ENCODE measurements around the gene WWC2.

The WWC2 gene

GRCh38 chr4:183347566-183347965 is 248.5 kb downstream of the WWC2 start:
- no peaks in the 10 kb centered on the region for H3K9me3 ChIP-seq (ENCODE audit: insufficient read depth, low read depth, low read length)
- no peak overlapping the region for H3K4me2 ChIP-seq (ENCODE audit: low read depth, low read length, poor library complexity, severe bottlenecking)
- no peak overlapping the region for H3K9ac ChIP-seq (ENCODE audit: low read depth, low read length, poor library complexity, severe bottlenecking)
- H3K79me2 ChIP-seq (ENCODE audit: insufficient read depth, low read length), result no peaks in the 10 kb centered on the region
- no peak overlapping the region for H3K4me3 ChIP-seq (ENCODE audit: low read length, poor library complexity, severe bottlenecking)
- H3K9me2 ChIP-seq (replicated peaks; ENCODE audit: low read depth, low read length), result no peaks in the 10 kb centered on the region
- no peaks in the 10 kb centered on the region for H3F3A ChIP-seq (ENCODE audit: low read depth)
- no peaks in the 10 kb centered on the region for H3K36me3 ChIP-seq (ENCODE audit: insufficient read depth, low read length)
- H3K27me3 ChIP-seq (ENCODE audit: insufficient read depth, low read length, poor library complexity, severe bottlenecking), result no peaks in the 10 kb centered on the region
- no peaks in the 10 kb centered on the region for H3K4me1 ChIP-seq (ENCODE audit: insufficient read depth, low read length, poor library complexity, severe bottlenecking)
- no peak for TF ChIP-seq EZH2phosphoT487 (IDR thresholded peaks at IDR 0.05; ENCODE audit: borderline replicate concordance)
- H4K20me1 ChIP-seq (ENCODE audit: insufficient read depth, low read length, poor library complexity, severe bottlenecking), result no peaks in the 10 kb centered on the region
- no peak overlapping the region for H2AFZ ChIP-seq (ENCODE audit: low read length)

DNA sequence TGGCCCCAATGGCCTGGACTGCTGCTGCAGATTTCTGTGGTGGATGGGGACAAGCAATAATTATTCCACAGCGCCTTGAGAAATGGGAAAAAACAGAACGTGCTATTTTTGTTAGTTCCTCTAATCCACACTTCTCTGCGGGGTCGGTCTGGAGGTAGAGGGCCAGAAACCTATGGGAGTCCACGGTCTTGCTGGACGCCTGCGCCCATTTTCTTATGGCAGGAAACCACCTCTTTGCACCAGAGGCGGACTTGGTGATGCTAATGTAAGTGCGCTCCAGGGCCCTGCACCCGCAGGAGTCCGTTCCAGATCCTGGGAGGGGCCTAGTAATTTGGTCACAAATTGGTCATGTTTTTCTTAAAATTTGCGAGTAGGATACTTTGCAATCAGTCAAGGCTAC is 249.1 kb downstream of the WWC2 start:
- Histone ChIP-seq H3K9me2 (replicated peaks; ENCODE audit: low read depth, low read length) (no peaks in the 10 kb centered on the region), H4K20me1 (ENCODE audit: insufficient read depth, low read length, poor library complexity, severe bottlenecking) (no peaks in the 10 kb centered on the region), H3K4me3 (ENCODE audit: low read length, poor library complexity, severe bottlenecking) (no peak overlapping the region), H3K79me2 (ENCODE audit: insufficient read depth, low read length) (no peaks in the 10 kb centered on the region), H3K9ac (ENCODE audit: low read depth, low read length, poor library complexity, severe bottlenecking) (no peak overlapping the region), H3K27me3 (ENCODE audit: insufficient read depth, low read length, poor library complexity, severe bottlenecking) (no peaks in the 10 kb centered on the region), H3K9me3 (ENCODE audit: insufficient read depth, low read depth, low read length) (no peaks in the 10 kb centered on the region), H3K4me2 (ENCODE audit: low read depth, low read length, poor library complexity, severe bottlenecking) (no peak overlapping the region), H3K36me3 (ENCODE audit: insufficient read depth, low read length) (no peaks in the 10 kb centered on the region), H3F3A (ENCODE audit: low read depth) (no peaks in the 10 kb centered on the region), H3K4me1 (ENCODE audit: insufficient read depth, low read length, poor library complexity, severe bottlenecking) (no peaks in the 10 kb centered on the region), H2AFZ (ENCODE audit: low read length) (no peak overlapping the region)
- TF ChIP-seq CTCF (conservative IDR thresholded peaks at IDR 0.05; ENCODE audit: low read length), result no peak
- TF ChIP-seq EZH2phosphoT487 (IDR thresholded peaks at IDR 0.05; ENCODE audit: borderline replicate concordance), result no peak

DNA sequence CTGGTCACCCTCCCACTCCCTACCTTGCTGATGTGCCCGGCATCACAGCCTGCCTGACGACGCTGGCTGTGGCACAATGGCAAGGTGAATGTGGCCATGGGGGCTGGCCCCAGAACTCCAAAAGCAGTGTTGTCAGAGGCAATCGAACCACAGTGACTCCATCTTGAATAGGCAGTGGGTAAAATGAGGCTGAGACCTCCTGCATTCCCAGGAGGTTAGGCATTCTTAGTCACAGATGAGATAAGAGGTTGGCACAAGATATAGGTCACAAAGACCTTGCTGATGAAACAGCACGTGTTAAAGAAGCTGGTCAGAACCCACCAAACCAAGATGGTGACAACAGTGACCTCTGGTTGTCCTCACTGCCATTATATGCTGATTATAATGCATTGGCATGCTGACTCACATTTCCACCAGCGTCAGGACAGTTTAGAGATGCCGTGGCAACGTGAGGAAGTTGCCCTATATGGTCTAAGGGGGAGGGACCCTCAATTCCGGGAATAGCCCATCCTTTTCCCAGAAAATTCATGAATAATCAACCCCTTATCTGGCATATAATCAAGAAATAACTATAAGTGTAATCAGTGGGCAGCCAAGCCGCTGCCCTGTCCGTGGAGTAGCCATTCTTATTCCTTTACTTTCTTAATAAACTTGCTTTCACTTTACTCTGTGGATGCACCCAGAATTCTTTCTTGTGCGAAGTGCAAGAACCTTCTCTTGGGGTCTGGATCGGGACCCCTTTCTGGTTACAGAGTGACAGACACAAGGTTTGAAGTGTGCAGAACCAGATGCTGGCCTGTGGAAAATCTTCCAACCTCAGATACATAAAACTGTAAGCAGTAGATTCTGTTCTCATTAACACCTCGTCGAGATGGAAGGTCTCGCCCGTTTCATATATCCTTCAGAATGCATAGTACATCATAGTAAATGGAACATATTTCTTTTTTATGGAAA is 249.9 kb downstream of the WWC2 start:
- Histone ChIP-seq H3K4me1 (ENCODE audit: insufficient read depth, low read length, poor library complexity, severe bottlenecking) (no peaks in the 10 kb centered on the region), H3K27me3 (ENCODE audit: insufficient read depth, low read length, poor library complexity, severe bottlenecking) (no peaks in the 10 kb centered on the region), H3K9me2 (replicated peaks; ENCODE audit: low read depth, low read length) (no peaks in the 10 kb centered on the region), H4K20me1 (ENCODE audit: insufficient read depth, low read length, poor library complexity, severe bottlenecking) (no peaks in the 10 kb centered on the region), H3F3A (ENCODE audit: low read depth) (no peaks in the 10 kb centered on the region), H3K9me3 (ENCODE audit: insufficient read depth, low read depth, low read length) (no peaks in the 10 kb centered on the region), H3K79me2 (ENCODE audit: insufficient read depth, low read length) (no peaks in the 10 kb centered on the region), H3K4me3 (ENCODE audit: low read length, poor library complexity, severe bottlenecking) (no peak overlapping the region), H3K9ac (ENCODE audit: low read depth, low read length, poor library complexity, severe bottlenecking) (no peak overlapping the region), H3K36me3 (ENCODE audit: insufficient read depth, low read length) (no peaks in the 10 kb centered on the region), H3K4me2 (ENCODE audit: low read depth, low read length, poor library complexity, severe bottlenecking) (no peak overlapping the region), H2AFZ (ENCODE audit: low read length) (no peak overlapping the region)
- TF ChIP-seq CTCF (conservative IDR thresholded peaks at IDR 0.05; ENCODE audit: low read length) (no peak), EZH2phosphoT487 (IDR thresholded peaks at IDR 0.05; ENCODE audit: borderline replicate concordance) (no peak)

Data from Loucy (cell line).